HG03025 (cell line): ENCODE results near the gene CLRN3.

Experiments used
- ATAC-seq: cut with Tn5 transposase; IDR thresholded peaks from one replicate; pipeline ENCODE4 v1.9.1; 2021; ENCODE audit warnings: mild to moderate bottlenecking, moderate library complexity; ENCODE audit not compliant: unreplicated experiment, low FRiP score

The CLRN3 gene

DNA sequence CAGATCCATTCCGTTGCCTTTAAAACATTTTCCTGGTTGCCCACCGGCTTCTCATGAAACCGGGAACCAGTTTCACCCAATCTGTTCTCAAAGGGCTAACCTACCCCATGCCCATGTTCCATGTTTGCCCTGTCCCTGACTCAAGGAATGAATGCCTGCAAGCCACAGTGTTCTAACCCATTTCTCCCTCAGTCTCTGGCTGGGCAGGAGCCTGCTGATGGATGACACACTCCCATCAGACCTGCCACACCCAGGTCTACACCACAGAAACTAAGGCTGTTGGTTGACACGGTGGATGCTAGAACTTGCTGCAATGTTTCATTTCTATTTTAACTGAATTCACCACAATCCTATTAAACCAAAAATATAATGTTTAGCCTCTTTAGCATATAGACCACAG, 15.6 kb downstream of the CLRN3 start:
- no peak for ATAC-seq

DNA sequence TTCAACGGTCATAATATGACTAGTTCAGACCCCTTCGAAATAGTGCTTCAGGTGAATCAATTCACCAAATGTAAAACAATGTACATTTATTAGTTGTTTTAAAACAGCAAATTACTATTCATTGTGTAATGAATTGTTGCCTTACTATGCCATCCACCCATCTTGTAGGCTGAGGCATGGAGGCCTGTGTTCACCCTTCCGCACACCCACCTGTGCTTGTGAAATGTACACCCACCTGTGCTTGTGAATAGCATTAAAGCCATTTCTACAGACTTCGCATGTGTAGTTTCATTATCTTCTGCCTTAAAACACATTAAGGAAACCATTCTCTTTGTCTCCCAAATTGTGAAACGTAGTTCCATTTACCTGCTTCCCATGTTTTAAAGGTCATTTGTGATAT, 16.8 kb downstream of the CLRN3 start:
- no peak for ATAC-seq

DNA sequence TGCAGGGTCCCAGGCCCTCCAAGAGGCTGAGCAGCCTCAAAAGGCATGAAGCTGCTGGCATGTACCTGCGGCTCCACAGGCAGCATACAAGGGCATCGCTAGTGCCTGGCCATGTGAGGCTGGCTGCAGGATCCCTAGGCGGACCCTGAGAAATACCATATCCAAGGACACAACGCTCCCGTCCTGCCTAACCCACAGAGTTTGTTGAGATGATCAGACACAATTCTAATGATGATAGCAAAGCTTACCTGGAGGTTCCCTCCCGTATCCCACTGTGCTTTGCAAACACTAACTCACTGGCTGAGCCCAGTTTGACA, 17.3 kb downstream of the CLRN3 start:
- ATAC-seq: no peak

DNA sequence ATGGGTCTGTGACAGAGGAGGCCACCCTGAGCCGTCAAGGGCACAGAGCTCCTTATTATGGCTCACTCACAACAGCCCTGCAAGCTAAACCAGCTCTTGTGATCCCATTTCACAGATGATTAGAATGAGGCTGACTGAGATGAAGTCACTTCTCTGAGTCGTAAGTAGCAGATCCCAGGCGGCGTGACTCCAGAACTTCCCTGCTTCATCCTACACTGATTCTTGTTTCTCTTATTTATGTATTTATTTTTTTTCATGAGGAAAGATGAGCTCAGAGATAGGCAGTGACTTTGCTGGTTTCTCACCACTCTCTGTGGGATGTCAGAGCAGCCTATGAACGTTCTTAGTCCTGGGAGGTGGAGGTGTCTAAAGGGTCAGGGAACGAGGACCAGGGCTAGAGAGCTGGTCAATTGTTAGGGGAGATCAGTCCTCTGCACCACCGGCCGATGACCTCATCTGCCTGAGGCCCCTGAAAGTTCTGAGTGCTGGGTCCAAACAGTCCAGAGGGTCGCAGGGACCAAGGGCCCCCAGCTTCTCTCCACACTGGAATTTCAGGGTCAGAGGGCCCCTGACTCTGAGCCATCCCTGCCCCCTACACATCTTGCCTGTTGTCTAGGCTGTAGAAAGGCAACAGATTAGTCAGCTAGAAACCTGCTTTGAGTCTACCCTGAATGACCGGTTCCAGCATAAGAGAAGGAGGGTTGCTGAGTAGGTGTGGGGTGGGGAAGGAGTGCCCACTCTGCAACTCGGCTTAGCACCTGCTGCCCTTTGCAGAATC, 17.9 kb downstream of the CLRN3 start:
- no peak for ATAC-seq

DNA sequence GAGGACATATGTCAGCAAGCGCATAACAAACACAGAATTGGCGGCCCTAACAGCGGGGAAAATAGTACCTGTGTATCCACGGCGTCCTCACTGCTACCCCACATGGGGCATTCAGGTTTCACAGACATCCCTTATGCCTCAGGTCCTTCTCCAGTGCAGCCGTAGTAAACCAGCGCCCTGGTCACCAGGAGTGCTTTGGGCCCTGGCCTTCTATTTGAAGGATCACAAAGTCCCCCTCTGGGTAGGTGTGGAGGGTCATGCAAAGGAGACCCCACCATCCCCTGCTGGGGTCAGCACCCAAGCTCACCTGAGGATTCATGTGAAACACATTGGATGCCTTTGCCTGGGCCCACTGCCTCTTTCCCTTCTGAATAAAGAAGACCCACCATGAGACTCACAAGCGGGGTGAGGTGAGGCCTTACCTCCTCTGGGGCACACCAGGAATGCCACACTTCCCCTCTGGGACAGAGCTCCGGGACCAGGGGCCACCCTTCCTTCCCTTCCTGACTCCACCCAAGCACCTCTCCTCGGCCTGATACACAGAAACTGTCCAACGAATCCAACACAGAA, 18.8 kb downstream of the CLRN3 start:
- ATAC-seq: no peak

DNA sequence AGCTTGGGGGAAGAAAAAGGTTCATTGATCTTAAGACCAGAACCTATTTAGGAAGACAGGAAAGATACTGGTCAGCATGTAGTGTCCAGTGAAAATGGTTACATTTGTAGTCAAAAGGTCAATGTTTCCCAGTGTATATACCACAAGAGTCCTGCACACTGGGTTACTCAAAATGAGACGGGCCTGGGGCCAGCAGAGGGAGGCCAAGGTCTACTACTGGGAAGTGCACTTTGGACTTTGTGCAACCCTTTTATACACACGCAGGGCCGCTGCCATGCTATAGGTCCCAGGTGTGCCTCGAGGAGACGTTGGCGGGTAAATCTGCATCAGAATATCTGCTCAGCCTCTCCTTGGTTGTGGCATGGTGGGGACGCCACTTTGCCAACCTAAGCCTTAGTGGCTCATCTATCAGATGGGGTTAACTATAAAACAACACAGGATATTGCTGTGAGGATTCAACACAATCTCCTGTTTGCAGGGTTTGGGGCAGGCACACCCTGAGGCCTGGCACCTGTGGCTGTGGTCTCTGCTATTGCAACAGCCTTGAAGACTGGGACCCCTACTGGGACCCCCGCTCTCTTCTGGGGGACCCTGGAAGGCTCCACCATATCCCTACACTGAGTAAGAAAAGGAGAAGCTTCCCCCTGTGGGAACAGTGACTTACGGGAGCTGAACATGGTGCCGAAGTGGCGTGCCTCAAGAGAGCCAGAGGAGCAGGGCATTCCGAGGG, 19.7 kb downstream of the CLRN3 start:
- ATAC-seq: no peak

DNA sequence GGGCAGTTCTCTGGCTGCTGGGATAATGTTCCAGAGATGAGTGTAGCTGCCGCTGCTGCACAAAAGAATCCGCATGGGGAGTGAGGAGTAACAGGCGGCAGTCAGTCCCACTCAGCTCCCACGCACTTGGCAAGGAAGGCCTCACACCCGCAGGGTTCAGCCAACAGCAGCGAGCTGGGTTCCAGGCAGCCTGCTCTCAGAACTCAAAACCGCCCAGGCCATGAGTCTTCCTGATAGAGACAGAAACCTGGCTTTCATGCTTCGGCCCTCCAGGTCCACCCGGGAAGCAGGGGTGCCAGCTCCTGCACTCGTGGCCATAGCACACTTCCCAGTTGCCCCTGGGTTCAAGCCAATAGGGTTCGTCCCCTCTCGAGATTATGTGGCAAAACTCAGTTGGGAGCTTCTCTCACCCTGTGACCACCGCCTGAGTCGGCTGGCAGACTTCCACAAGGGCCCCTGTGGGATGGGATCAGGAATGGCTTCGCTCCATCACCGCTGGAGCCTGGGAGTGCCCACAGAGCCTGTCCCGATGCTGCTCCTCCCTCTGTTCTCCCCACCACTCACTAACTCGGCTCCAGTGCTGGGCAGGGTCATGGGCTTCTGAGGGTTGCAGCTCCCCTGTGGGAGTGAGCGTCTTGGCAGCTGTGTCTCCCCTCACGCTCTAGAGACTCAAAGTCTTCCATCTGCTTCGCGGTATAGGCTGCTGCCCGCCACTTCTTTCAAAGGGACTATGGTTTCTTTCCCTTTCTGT, 20.6 kb downstream of the CLRN3 start:
- ATAC-seq: no peak

DNA sequence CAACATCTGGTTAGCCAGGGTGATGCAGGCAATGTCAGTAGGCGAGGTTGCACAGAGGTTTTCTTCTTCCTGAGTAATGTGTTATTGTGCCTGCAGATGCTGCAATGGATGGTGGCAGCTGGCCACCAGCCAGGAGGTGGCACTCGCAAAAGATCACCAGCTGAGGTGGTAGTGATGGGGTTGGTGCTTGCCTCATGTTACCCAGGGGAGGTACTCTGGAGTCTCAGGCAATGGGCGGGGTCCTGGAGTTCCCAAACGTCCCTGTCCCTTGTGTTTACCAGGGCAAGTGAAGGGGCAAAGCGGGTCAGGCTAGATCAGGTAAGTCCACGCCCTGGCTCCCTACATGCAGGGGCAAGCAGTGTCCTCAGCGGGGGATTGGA, 21.1 kb downstream of the CLRN3 start:
- ATAC-seq: no peak

DNA sequence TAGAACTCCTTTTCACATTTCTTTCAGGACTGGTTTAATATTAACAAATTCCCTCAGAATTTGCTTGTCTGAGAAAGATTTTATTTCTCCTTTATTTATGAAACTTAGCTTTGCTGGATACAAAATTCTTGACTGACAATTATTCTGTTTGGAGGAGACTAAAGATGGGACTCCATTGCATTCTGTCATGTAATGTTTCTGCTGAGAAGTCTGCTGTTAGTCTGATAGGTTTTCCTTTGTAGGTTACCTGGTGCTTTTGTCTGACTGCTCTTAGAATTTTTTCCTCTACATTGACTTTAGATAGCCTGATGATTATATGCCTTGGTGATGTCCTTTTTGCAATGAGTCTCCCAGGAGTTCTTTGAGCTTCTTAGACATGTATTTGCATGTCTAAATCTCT, 23.4 kb downstream of the CLRN3 start:
- no peak for ATAC-seq

DNA sequence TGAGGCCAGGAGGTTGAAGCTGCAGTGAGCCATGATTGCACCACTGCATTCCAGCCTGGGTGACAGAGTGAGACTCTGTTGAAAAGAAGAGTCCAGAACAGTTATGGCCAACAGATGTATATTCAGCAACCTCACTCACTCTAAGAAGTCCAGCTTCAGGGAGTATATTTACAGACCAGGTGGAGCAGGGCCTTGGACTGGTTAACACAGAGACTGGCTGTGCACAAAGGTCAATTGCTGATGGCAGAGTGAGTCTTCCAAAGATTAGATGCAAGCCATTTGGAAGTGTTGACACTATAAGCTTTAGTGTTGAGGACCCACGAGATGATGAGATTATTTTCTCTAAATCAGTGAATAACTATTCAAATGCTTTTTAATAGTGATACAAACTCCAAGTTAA, 24.9 kb downstream of the CLRN3 start:
- ATAC-seq: no peak

DNA sequence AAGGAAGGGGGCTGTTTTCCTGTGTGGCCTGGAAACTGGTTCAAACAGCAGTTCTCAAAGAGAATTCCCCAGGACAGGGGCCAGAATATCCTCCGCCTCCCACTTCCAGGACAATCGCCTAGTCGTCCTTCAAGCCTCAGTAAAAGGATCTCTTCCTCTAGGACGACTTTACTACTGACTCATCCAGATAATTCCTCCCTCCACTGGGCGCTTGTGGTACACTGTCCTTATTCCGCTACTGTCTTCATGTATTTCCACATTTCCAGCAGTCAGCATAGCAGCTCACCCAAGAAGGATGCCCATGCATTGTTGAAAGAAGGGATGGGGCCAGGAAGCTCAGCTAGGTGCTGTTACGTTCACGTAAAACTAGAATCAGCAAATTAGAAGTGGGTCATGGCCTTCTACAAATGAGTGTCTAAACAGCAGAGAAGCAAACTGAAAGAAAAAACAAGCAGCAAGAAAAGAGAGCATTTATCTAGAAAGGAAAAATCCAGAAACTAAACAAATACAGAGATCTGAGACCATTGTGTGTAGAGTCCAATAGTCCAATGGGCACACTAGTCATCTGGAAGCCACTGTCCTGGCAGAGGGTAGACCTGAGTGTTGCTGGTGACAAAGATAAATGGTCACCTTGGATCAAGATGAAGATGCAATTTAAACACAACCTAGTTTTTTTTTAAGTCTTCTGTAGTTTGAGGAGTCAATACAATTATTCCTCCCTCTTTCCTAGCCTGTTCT, 26.3 kb downstream of the CLRN3 start:
- ATAC-seq: no peak

DNA sequence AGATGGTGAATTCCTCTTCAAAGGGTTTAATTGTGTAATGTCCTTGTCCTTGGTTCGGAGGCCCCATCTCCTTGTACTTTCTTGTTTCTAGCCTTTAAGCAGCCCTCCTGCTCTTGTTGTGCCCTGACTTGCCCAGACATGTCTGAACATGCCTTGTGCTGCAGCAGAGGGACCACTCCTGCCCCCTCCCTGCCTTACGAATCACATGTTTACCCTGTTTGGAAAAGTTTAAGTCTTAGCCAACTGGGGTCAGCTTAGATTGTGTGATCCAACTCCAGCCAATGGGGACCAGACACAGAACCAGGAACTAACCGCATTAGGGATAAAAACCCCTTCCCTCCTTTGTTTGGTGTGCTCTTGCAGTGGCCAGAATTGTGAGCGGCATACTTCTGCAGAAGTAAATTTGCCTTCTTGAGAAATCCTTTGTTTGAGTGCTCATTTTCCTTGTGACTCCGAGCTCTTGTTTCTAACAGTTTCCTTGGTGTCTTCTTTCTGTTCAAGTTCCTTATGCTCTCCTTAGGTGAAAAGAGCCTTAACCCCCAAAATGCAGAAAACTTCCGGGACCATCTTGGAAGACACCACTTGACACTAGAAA, 29.4 kb downstream of the CLRN3 start:
- ATAC-seq: no peak

DNA sequence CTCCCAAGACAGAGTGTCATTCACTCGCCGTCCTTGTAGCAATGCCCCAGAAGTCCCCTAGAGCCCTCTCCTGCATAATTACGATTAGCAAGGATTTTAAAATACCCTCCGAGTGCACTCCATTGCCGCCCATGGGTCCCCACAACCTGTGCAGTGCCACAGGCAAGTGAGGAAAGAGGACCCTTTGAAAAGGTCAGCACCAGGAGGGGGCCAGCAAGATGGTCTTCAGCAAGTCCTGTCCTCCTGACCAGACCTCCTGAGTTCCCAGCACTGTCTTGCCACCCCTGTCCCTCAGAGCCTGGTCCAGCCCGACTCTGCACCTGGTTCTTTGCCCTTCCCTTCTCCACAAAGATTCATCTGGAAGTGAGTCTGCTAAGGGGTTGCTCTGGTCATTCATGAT, 32.1 kb downstream of the CLRN3 start:
- no peak for ATAC-seq

DNA sequence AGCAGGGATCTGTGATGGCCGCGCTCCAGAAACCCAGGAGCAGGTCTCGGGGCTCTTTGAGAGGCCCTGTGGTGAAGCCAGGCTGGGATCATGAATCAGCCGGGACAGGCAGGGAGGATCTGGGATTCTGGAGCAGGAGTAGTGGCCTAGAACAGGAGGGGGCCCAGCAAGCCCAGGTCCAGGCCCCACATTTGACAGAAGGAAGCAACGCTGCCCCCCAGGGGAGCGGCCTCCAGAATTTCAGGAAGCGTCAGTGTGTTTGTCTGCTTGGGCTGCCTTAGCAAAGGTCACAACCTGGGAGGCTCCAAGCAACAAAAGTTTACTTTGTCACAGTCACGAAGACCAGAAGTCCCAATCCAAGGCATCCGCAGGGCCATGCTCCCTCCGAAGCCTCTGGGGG, 36.8 kb downstream of the CLRN3 start:
- no peak for ATAC-seq

DNA sequence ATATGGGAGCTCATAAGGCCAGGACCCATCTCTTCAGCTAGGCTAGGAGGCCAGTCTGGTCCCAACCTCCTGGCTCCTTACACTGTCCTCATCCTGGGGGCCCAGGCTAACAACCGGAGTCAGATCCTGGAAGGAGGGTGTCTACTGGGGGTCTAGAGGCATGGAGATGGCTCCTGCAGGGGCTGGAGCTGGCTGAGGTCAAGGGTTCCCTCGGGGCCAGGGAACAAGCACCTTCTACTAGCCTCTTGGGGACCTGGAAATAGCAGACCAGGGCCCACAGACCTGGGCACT, 37.2 kb downstream of the CLRN3 start:
- no peak for ATAC-seq

DNA sequence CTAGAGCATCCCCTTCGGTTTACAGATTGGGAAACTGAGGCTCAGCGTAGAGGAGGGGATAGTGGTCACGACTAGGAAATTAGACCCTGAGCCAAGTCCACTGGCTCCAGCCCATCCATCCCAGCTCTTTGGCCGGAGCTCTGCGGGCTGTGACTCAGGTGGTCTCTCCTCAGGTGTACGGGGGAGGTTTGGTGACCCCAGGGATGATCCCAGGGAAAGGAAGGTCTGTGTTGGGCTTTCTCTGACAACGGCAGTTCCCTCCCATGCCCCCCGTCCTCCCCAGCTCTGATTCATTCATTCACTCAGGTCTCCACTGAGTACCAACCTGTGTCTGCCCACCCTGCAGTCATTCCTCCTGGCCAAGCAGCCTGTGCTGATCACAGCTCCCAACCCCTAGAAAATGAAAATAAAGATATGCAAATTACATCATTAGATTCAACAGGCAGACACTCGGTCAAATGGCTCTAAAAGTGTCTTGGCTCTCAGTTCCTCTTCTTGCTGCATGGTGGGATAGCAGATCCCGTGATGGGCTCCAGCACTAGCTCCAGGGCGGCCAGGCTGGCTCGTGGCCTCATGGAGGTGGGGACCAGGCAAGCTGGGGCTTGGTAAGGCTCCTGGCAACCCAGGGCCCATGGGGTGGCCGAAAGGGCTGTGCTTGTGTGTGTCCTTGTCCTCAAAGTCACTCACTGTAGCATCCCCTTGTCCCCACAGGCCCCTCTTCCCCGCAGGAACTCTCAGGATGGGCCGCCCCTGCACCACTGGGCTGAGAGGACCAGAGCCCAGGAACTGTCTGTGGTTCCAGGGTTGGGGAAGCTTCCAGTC, 37.8 kb downstream of the CLRN3 start:
- peak; percentile 81 for ATAC-seq

DNA sequence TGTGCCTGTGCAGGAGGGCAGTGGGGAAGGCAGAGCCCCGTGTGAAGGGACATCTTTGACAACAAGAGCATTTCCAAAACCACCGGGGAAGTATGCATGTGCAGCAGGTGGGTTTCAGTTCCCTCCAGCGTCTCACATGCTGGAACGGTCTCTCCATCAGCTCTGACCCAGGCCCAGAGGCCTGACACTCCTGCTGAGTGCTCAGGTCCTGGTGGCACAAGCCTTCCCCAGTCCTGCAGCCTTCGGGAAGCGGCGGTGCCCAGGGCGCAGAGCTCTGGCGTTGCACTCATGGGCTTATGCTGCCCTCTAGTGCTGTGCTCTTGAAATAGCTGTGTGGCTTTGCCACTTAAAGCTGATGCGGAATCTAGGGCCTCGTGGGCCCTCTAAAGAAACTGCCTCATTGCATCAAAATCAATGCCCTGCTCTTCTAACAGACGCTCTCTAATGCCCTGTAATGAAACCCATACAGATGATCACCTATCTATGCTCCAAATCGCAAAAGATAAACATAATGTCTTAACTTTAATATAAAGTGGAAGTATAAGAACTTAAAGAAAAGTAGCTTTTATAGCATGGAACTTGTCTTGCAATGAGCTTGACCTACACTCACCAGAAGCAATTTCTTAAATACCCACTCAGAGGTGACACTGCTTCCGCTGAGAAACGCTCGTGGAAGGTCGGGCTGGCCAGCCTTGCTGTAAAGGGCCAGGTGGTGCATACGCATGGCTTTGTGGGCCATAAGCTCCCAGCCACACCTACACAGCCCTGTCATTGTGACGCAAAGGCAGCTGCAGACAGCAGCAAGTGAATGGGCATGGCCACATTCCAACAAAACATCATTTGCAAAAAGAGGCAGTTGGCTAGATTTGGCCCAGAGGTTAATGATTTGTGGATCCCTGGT, 38.6 kb downstream of the CLRN3 start:
- peak; percentile 66 for ATAC-seq

DNA sequence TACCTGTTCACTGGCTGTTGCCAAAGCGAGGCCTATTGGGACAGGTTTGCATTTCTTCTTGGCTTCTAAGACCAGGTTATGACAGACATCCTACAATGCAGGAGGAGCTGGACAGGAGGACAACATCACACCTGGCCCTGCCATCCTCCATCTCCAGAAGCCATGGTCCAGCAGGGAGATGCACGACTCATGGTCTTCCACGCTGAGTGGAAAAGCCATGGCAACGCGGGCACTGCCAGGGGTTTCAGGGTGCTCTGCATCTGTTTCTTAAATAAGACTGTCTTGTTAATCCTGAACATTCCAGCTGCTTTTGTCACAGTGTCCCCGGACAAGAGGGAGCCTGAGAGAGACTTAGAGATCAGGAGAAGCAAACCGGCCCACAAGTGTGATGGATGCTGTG, 40.3 kb downstream of the CLRN3 start:
- ATAC-seq: no peak
